H1 (cell line): ENCODE data around the gene PSMA5. TPM values are rescaled to one million over a fixed set of nuclear protein-coding genes. Genes with fewer than 3 reads are reported as not detected.

Experiments used
- CTCF ChIA-PET: fragments of 300-600 bp; sonication (Branson Sonifier 250); formaldehyde crosslinking; loops from one replicate; lab custom pipeline; 2021; ENCODE audit not compliant: partially characterized antibody; lab: Charles Lee
- POLR2A ChIA-PET: fragments of 300-600 bp; sonication (Branson Sonifier 250); formaldehyde crosslinking; loops from one replicate; lab custom pipeline; 2021; ENCODE audit warnings: inconsistent platforms; ENCODE audit not compliant: partially characterized antibody; lab: Charles Lee
- DNase-seq, 2 experiments: peaks; one replicate each; pipeline versions ENCODE4 v3.0.0 to v3.0.0-alpha.2; 2010 to 2022; ENCODE audit warnings: low spot score in 2 of 2, low read depth in 1 of 2, mixed read lengths in 1 of 2
- FAIRE-seq: peaks from 2 replicates; lab custom pipeline; 2011; peaks lifted over from hg19 to GRCh38; lab: Jason Lieb, UNC
- H2AFZ ChIP-seq: 2 replicates; pipeline ENCODE4 v1.8.1; 2012; ENCODE audit warnings: low read length, inconsistent platforms
- H2AK5ac ChIP-seq: 2 replicates; pipeline ENCODE4 v1.6.1; 2013; ENCODE audit warnings: low read depth, low read length
- H2BK120ac ChIP-seq: replicated peaks from 2 replicates; pipeline ENCODE3; 2013; ENCODE audit warnings: low read depth, low read length, inconsistent platforms
- H2BK12ac ChIP-seq: 2 replicates; pipeline ENCODE4 v1.6.1; 2013; ENCODE audit warnings: low read depth, low read length
- H2BK15ac ChIP-seq: 2 replicates; pipeline ENCODE4 v1.6.1; 2013; ENCODE audit warnings: low read length
- H2BK20ac ChIP-seq: 2 replicates; pipeline ENCODE4 v1.6.1; 2013; ENCODE audit warnings: low read length
- H2BK5ac ChIP-seq: 2 replicates; pipeline ENCODE4 v1.6.1; 2013; ENCODE audit warnings: low read depth, low read length
- H3K14ac ChIP-seq: 2 replicates; pipeline ENCODE4 v1.6.1; 2013; ENCODE audit warnings: inconsistent platforms; ENCODE audit not compliant: insufficient read length
- H3K18ac ChIP-seq: 2 replicates; pipeline ENCODE4 v1.6.1; 2013; ENCODE audit warnings: low read length; ENCODE audit errors: extremely low read depth
- H3K23ac ChIP-seq: 2 replicates; pipeline ENCODE4 v1.6.1; 2013; ENCODE audit warnings: inconsistent platforms; ENCODE audit not compliant: insufficient read length
- H3K23me2 ChIP-seq: 2 replicates; pipeline ENCODE4 v1.6.1; 2013; ENCODE audit warnings: low read depth, low read length
- H3K27ac ChIP-seq: 2 replicates; pipeline ENCODE4 v1.6.1; 2011; ENCODE audit warnings: low read depth, low read length, inconsistent platforms
- H3K27me3 ChIP-seq, 4 experiments: replicated peaks in 1 of 4; 1 replicate in 1 of 4; 2 replicates in 3 of 4; pipeline versions ENCODE4 v1.6.1 to v1.8.1; 2011 to 2013; ENCODE audit warnings: low read length in 3 of 4, mild to moderate bottlenecking in 3 of 4, inconsistent platforms in 2 of 4, mixed read lengths in 2 of 4, moderate library complexity in 1 of 4; ENCODE audit not compliant: control insufficient read depth in 3 of 4, insufficient read depth in 3 of 4; ENCODE audit errors: extremely low read depth in 1 of 4
- H3K36me3 ChIP-seq, 4 experiments: 2 replicates each; pipeline versions ENCODE4 v1.6.1 to v1.8.1; 2011 to 2013; ENCODE audit warnings: mild to moderate bottlenecking in 4 of 4, low read length in 3 of 4, moderate library complexity in 2 of 4, control low read depth in 1 of 4, inconsistent platforms in 1 of 4; ENCODE audit not compliant: insufficient read depth in 4 of 4, control insufficient read depth in 2 of 4
- H3K4ac ChIP-seq: replicated peaks from 2 replicates; pipeline ENCODE3; 2013; ENCODE audit warnings: low read length, low read depth, mixed read lengths, inconsistent platforms; ENCODE audit not compliant: insufficient read length
- H3K4me1 ChIP-seq, 4 experiments: replicated peaks in 1 of 4; 1 replicate in 1 of 4; 2 replicates in 3 of 4; pipeline versions ENCODE4 v1.6.1 to v1.8.1; 2011 to 2013; ENCODE audit warnings: low read length in 3 of 4, inconsistent platforms in 2 of 4, mixed read lengths in 1 of 4; ENCODE audit not compliant: insufficient read depth in 4 of 4, control insufficient read depth in 3 of 4
- H3K4me2 ChIP-seq, 2 experiments: 2 replicates each; pipeline versions ENCODE4 v1.6.1 to v1.8.1; 2011 to 2013; ENCODE audit warnings: low read depth in 2 of 2, low read length in 2 of 2, control low read depth in 1 of 2, inconsistent platforms in 1 of 2, mild to moderate bottlenecking in 1 of 2; ENCODE audit not compliant: insufficient read depth in 1 of 2
- H3K4me3 ChIP-seq, 4 experiments: fragments of 200-600, 300-600 bp in 1 of 4; sonication (generic), shearing (Covaris generic), sonication (Bioruptor Twin) in 1 of 4; 2 replicates each; pipeline versions ENCODE4 v1.5.1 to v1.8.1; 2011 to 2016; ENCODE audit warnings: low read length in 4 of 4, low read depth in 3 of 4, control low read depth in 2 of 4, inconsistent platforms in 2 of 4, mild to moderate bottlenecking in 2 of 4, mixed read lengths in 1 of 4, moderate library complexity in 1 of 4; ENCODE audit not compliant: insufficient read depth in 2 of 4; ENCODE audit errors: extremely low read depth in 1 of 4
- H3K56ac ChIP-seq: replicated peaks from 2 replicates; pipeline ENCODE3; 2013; ENCODE audit warnings: low read depth, mild to moderate bottlenecking, mixed read lengths, low read length, inconsistent platforms; ENCODE audit not compliant: insufficient read length
- H3K79me1 ChIP-seq: 2 replicates; pipeline ENCODE4 v1.6.1; 2013; ENCODE audit warnings: low read depth, low read length, control low read depth
- H3K79me2 ChIP-seq, 2 experiments: 2 replicates each; pipeline versions ENCODE4 v1.6.1 to v1.8.1; 2012 to 2013; ENCODE audit warnings: low read length in 2 of 2, mild to moderate bottlenecking in 2 of 2, inconsistent platforms in 1 of 2; ENCODE audit not compliant: insufficient read depth in 2 of 2, control insufficient read depth in 1 of 2
- H3K9ac ChIP-seq, 4 experiments: replicated peaks in 1 of 4; 1 replicate in 1 of 4; 2 replicates in 3 of 4; pipeline versions ENCODE4 v1.6.1 to v1.8.1; 2011 to 2013; ENCODE audit warnings: low read depth in 3 of 4, low read length in 3 of 4, control low read depth in 2 of 4, mild to moderate bottlenecking in 2 of 4, moderate library complexity in 2 of 4, inconsistent platforms in 1 of 4; ENCODE audit errors: extremely low read depth in 1 of 4
- H3K9me3 ChIP-seq, 2 experiments: 2 replicates each; pipeline versions ENCODE4 v1.6.1 to v1.8.1; 2012 to 2013; ENCODE audit warnings: mild to moderate bottlenecking in 2 of 2, moderate library complexity in 2 of 2, control low read depth in 1 of 2, inconsistent platforms in 1 of 2, low read depth in 1 of 2, low read length in 1 of 2, mixed read lengths in 1 of 2; ENCODE audit not compliant: insufficient read depth in 2 of 2
- H4K20me1 ChIP-seq, 2 experiments: replicated peaks in 1 of 2; 2 replicates each; pipeline versions ENCODE3 to v1.8.1; 2011 to 2013; ENCODE audit warnings: inconsistent platforms in 2 of 2, low read length in 2 of 2, mild to moderate bottlenecking in 1 of 2; ENCODE audit not compliant: insufficient read depth in 2 of 2, control insufficient read depth in 1 of 2
- H4K5ac ChIP-seq: 2 replicates; pipeline ENCODE4 v1.6.1; 2013; ENCODE audit warnings: low read length, low read depth, mixed read lengths, inconsistent platforms; ENCODE audit not compliant: insufficient read length
- H4K8ac ChIP-seq: 2 replicates; pipeline ENCODE4 v1.8.0; 2013; ENCODE audit warnings: mild to moderate bottlenecking, moderate library complexity, low read length, inconsistent platforms; ENCODE audit not compliant: insufficient read depth; ENCODE audit errors: extremely low read depth
- H4K91ac ChIP-seq: replicated peaks from 2 replicates; pipeline ENCODE3; 2013; ENCODE audit warnings: low read length, mixed read lengths, inconsistent platforms; ENCODE audit not compliant: insufficient read length
- CEBPB ChIP-seq: IDR thresholded peaks from 2 replicates; pipeline ENCODE4 v1.6.1; 2012; ENCODE audit warnings: low read depth, low read length
- EP300 ChIP-seq, 2 experiments: IDR thresholded peaks; 1 replicate in 1 of 2; 2 replicates in 1 of 2; pipeline ENCODE4 v1.6.1; 2011 to 2012; ENCODE audit warnings: low read depth in 2 of 2, low read length in 2 of 2, mild to moderate bottlenecking in 2 of 2, borderline replicate concordance in 1 of 2, inconsistent platforms in 1 of 2, moderate library complexity in 1 of 2
- GABPA ChIP-seq: IDR thresholded peaks from 2 replicates; pipeline ENCODE4 v1.6.1; 2011; ENCODE audit warnings: mild to moderate bottlenecking, low read length, moderate library complexity, borderline replicate concordance; ENCODE audit not compliant: insufficient read depth
- MAFK ChIP-seq: IDR thresholded peaks from 2 replicates; pipeline ENCODE4 v1.6.1; 2012; ENCODE audit warnings: low read depth, mild to moderate bottlenecking, improper control_type of control experiment, low read length
- NANOG ChIP-seq: IDR thresholded peaks from 2 replicates; pipeline ENCODE4 v1.6.1; 2011; ENCODE audit warnings: low read length, low read depth, mild to moderate bottlenecking, inconsistent platforms; ENCODE audit not compliant: insufficient read depth, poor library complexity, severe bottlenecking
- NRF1 ChIP-seq: IDR thresholded peaks from 2 replicates; pipeline ENCODE4 v1.6.1; 2011; ENCODE audit warnings: mild to moderate bottlenecking, low read depth, low read length, improper control_type of control experiment
- PHF8 ChIP-seq: fragments of 200-600 bp; sonication (generic); conservative IDR thresholded peaks from 2 replicates; pipeline ENCODE4 v1.7.1; 2012; ENCODE audit warnings: low read depth, mild to moderate bottlenecking, inconsistent platforms, low read length, moderate library complexity
- POU5F1 ChIP-seq: IDR thresholded peaks from 2 replicates; pipeline ENCODE4 v1.6.1; 2011; ENCODE audit warnings: low read depth, mild to moderate bottlenecking, low read length, moderate library complexity
- RNF2 ChIP-seq: fragments of 200-900, 300-1000 bp; sonication (generic); IDR thresholded peaks from 2 replicates; pipeline ENCODE4 v1.7.1; 2016; ENCODE audit warnings: borderline replicate concordance, low read depth, mild to moderate bottlenecking, antibody characterized with exemption, low read length; ENCODE audit not compliant: poor library complexity, severe bottlenecking; ENCODE audit errors: missing control alignments
- TEAD4 ChIP-seq: IDR thresholded peaks from 2 replicates; pipeline ENCODE4 v1.6.1; 2012; ENCODE audit warnings: low read depth, low read length, inconsistent platforms, mixed read lengths
- WGBS, 2 experiments: shearing (Covaris generic) in 1 of 2; methylation state at CpG; one replicate each; pipeline versions ENCODE4 v1.1.6 to v1.1.7; 2013 to 2015; ENCODE audit warnings: low lambda C conversion rate in 2 of 2, mixed read lengths in 2 of 2, inconsistent platforms in 1 of 2, low coverage in 1 of 2, missing lambda C conversion rate in 1 of 2; ENCODE audit not compliant: insufficient replicate concordance in 2 of 2, insufficient coverage in 1 of 2, insufficient read length in 1 of 2; ENCODE audit errors: extremely low coverage in 1 of 2, missing lambda C conversion rate in 1 of 2; 5-methylcytosine and 5-hydroxymethylcytosine counted together
- polyA plus RNA-seq, 7 experiments: library from polyadenylated mRNA; depleted of rRNA in 3 of 7; stranded (reverse) in 5 of 7; unstranded in 2 of 7; fragments of >200 nt in 5 of 7; fragments of 200-250 nt in 2 of 7; gene quantifications; 1 replicate in 5 of 7; 2 replicates in 1 of 7; 4 replicates in 1 of 7; pipeline versions ENCODE4 v1.2.1 to v1.2.3, GENCODE V29; 2011 to 2013; ENCODE audit warnings: missing spikeins in 2 of 7, mixed read lengths in 2 of 7
- total RNA-seq: library from RNA; stranded (reverse); fragmentation: NEBNext Ultra II Directional; extraction: Animal tissue kit (Norgen Biotek cat#: 25700); gene quantifications from 2 replicates; pipeline ENCODE4 v1.2.1, GENCODE V29; 2021
- TF ChIP-seq, protein P1 (sequence below): IDR thresholded peaks from 2 replicates; pipeline ENCODE4 v1.6.1; 2012; ENCODE audit warnings: low read length, inconsistent platforms

PSMA5 gene
- total and polyA plus RNA-seq, 2 of the 8 experiments (the other 6 are each of a cell fraction or from before 2014, with no cell fraction given), result 140 to 166 TPM

DNA sequence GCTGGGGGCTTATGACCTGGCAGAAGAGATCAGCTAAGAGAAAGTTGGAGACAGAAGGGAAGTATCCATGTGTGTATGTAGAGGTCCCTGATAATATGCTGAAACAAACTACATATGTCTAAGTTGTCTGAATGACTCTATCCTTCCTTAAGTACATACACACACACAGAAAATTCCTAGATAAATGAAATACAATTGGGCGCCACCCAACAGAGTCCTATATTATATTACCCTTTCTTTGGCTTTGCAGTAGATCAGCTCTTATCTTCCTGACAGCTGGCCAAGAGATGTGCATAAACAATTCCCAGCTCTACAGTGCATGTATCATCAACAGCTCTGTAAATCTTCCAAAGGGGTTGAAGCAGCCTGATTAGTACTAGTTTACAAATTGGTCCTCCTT lies 68.6 kb downstream of the PSMA5 start:
- Histone ChIP-seq H3K14ac (no peak overlapping the region), H2BK15ac (no peak overlapping the region), H2AK5ac (no peak overlapping the region), H4K8ac (no peak overlapping the region), H3K9ac (no peak overlapping the region), H3K79me2 (no peaks in the 10 kb centered on the region), H3K36me3 (peaks cover 0 to 13% (median 1%) of the 10 kb centered on the region in 4 experiments; a peak in 3 of 8 replicates), H3K27ac (no peak overlapping the region), H3K4me2 (no peak overlapping the region), H3K4me3 (no peak overlapping the region), H2BK12ac (no peak overlapping the region), H3K9me3 (no peaks in the 10 kb centered on the region), H4K91ac (no peak overlapping the region), H4K20me1 (no peaks in the 10 kb centered on the region), H3K23ac (no peak overlapping the region), H3K79me1 (no peaks in the 10 kb centered on the region; the same call in 1 of the 2 replicates), H3K4ac (no peak overlapping the region), H4K5ac (no peak overlapping the region), H2BK20ac (no peak overlapping the region), H3K27me3 (no peaks in the 10 kb centered on the region), H2BK5ac (no peak overlapping the region), H3K4me1 (peaks cover 1 to 6% (median 4%) of the 10 kb centered on the region in 4 experiments; a peak in 5 of 7 replicates), H2AFZ (no peak overlapping the region), H3K56ac (no peak overlapping the region), H2BK120ac (no peak overlapping the region), H3K23me2 (no peaks in the 10 kb centered on the region), H3K18ac (no peak overlapping the region)
- ChIA-PET POLR2A (interaction anchor here (1.0 to 2.1 kb wide), 4 partner anchors 10 to 80 kb away, joined by 3 to 6 read pairs (median 3); partner anchors contain the start of gene SORT1), CTCF (interaction anchor here (0.8 to 1.4 kb wide), 5 partner anchors 10 to 175 kb away, joined by 3 read pairs; no protein-coding TSS in a partner anchor)
- no peak for DNase-seq
- FAIRE-seq, result no peak
- 85% methylated on average over 1 of the region's 1 CpG; no CpG with 5 or more reads in 1 of the 2 experiments for WGBS, 2 experiments
- TF ChIP-seq CEBPB (no peak), NANOG (no peak), POU5F1 (no peak), PHF8 (no peak), MAFK (no peak), EP300 (IDR thresholded peaks at IDR 0.05; ENCODE audit: borderline replicate concordance in 1 of 2, low read depth in 2 of 2, low read length in 2 of 2) (no peak), GABPA (no peak), TEAD4 (no peak), RNF2 (no peak), NRF1 (no peak)
- TF ChIP-seq, protein P1, sequence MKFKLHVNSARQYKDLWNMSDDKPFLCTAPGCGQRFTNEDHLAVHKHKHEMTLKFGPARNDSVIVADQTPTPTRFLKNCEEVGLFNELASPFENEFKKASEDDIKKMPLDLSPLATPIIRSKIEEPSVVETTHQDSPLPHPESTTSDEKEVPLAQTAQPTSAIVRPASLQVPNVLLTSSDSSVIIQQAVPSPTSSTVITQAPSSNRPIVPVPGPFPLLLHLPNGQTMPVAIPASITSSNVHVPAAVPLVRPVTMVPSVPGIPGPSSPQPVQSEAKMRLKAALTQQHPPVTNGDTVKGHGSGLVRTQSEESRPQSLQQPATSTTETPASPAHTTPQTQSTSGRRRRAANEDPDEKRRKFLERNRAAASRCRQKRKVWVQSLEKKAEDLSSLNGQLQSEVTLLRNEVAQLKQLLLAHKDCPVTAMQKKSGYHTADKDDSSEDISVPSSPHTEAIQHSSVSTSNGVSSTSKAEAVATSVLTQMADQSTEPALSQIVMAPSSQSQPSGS, result no peak
